Activated CD4-positive, alpha-beta memory T cell treated with anti-CD3 and anti-CD28 coated beads, Interleukin-2, amount 10 ng/mL, durations not matched to agents 7 days and 5 days (primary cell): ENCODE data around the gene WDR81. TPM values are rescaled to one million over a fixed set of nuclear protein-coding genes. Genes with fewer than 3 reads are reported as not detected.

Experiments
- CTCF ChIA-PET: fragments of 350-600 bp; sonication (Branson Sonifier 250); formaldehyde crosslinking; loops from one replicate; lab custom pipeline; 2021; ENCODE audit warnings: antibody characterized with exemption, inconsistent platforms; lab: Charles Lee
- POLR2A ChIA-PET: fragments of 350-600 bp; sonication (Branson Sonifier 250); formaldehyde crosslinking; loops from one replicate; lab custom pipeline; 2021; ENCODE audit warnings: antibody characterized with exemption; lab: Charles Lee
- DNase-seq: peaks from one replicate; pipeline ENCODE4 v3.0.0-alpha.2; 2020
- H3K27ac Mint-ChIP-seq: one replicate; pipeline ENCODE4 v1.8.0; 2021; ENCODE audit warnings: mild to moderate bottlenecking, mixed read lengths
- H3K27me3 Mint-ChIP-seq: one replicate; pipeline ENCODE4 v1.8.0; 2021; ENCODE audit warnings: mixed read lengths
- H3K36me3 Mint-ChIP-seq: one replicate; pipeline ENCODE4 v1.8.0; 2021; ENCODE audit warnings: low read depth, mixed read lengths
- H3K4me1 Mint-ChIP-seq: one replicate; pipeline ENCODE4 v1.8.0; 2021; ENCODE audit warnings: mixed read lengths
- H3K4me3 Mint-ChIP-seq: one replicate; pipeline ENCODE4 v1.8.0; 2021; ENCODE audit warnings: mild to moderate bottlenecking, mixed read lengths
- H3K9me3 Mint-ChIP-seq: one replicate; pipeline ENCODE4 v1.8.0; 2021; ENCODE audit warnings: mixed read lengths
- total RNA-seq, 2 experiments: library from RNA; stranded (reverse); gene quantifications; one replicate each; pipeline ENCODE4 v1.2.3, GENCODE V29; 2021

Gene WDR81
- total RNA-seq, 2 experiments from 2014 or later, result 33.3 to 35.1 TPM

- CTCF ChIA-PET, result no interaction called here
- POLR2A ChIA-PET, result interaction anchor here (5.5 kb wide), 1 partner anchor 12 kb away, joined by 56 read pairs; no protein-coding TSS in a partner anchor
- Mint-ChIP-seq H3K36me3 (peaks cover 16% of the 10 kb centered on the region), H3K4me1 (peaks cover 41% of the 10 kb centered on the region), H3K27me3 (no peaks in the 10 kb centered on the region), H3K4me3 (no peak overlapping the region), H3K27ac (no peak overlapping the region), H3K9me3 (no peaks in the 10 kb centered on the region)
- DNase-seq, result no peak
Measured at GRCh38 chr17:1726626-1727257, 2.2 kb downstream of the WDR81 start.

GRCh38 chr17:1727258-1727789 lies 2.8 kb downstream of the WDR81 start:
- Mint-ChIP-seq H3K4me1 (peaks cover 37% of the 10 kb centered on the region), H3K36me3 (peaks cover 16% of the 10 kb centered on the region), H3K4me3 (no peak overlapping the region), H3K9me3 (no peaks in the 10 kb centered on the region), H3K27me3 (no peaks in the 10 kb centered on the region), H3K27ac (no peak overlapping the region)
- CTCF ChIA-PET, result no interaction called here
- DNase-seq, result no peak
- POLR2A ChIA-PET, result interaction anchor here (5.5 kb wide), 1 partner anchor 12 kb away, joined by 56 read pairs; no protein-coding TSS in a partner anchor

- Mint-ChIP-seq H3K9me3 (no peaks in the 10 kb centered on the region), H3K27me3 (no peaks in the 10 kb centered on the region), H3K4me1 (peaks cover 29% of the 10 kb centered on the region), H3K4me3 (no peak overlapping the region), H3K27ac (no peak overlapping the region), H3K36me3 (peaks cover 16% of the 10 kb centered on the region)
- ChIA-PET POLR2A (interaction anchor here (1.2 to 5.5 kb wide), 3 partner anchors 10 to 13 kb away, joined by 3 to 56 read pairs (median 11); no protein-coding TSS in a partner anchor), CTCF (no interaction called here)
- DNase-seq, result no peak
Measured at GRCh38 chr17:1727876-1728630, 3.5 kb downstream of the WDR81 start.

- H3K9me3 Mint-ChIP-seq, result no peaks in the 10 kb centered on the region
- H3K27ac Mint-ChIP-seq, result peak overlapping the region; percentile 44
- no peaks in the 10 kb centered on the region for H3K27me3 Mint-ChIP-seq
- peaks cover 20% of the 10 kb centered on the region for H3K36me3 Mint-ChIP-seq
- POLR2A ChIA-PET, result interaction anchor here (2.6 kb wide), 1 partner anchor 13 kb away, joined by 11 read pairs; no protein-coding TSS in a partner anchor
- no peak for DNase-seq
- no peak overlapping the region for H3K4me3 Mint-ChIP-seq
- H3K4me1 Mint-ChIP-seq, result peaks cover 21% of the 10 kb centered on the region
- CTCF ChIA-PET, result interaction anchor here (0.7 kb wide), 1 partner anchor 94 kb away, joined by 3 read pairs; no protein-coding TSS in a partner anchor
Measured at GRCh38 chr17:1729966-1730325, 5.4 kb downstream of the WDR81 start.

- H3K4me1 Mint-ChIP-seq, result peaks cover 16% of the 10 kb centered on the region
- H3K27me3 Mint-ChIP-seq, result no peaks in the 10 kb centered on the region
- ChIA-PET POLR2A (interaction anchor here (2.6 kb wide), 1 partner anchor 14 kb away, joined by 11 read pairs; no protein-coding TSS in a partner anchor), CTCF (no interaction called here)
- H3K36me3 Mint-ChIP-seq, result peaks cover 20% of the 10 kb centered on the region
- DNase-seq, result no peak
- H3K27ac Mint-ChIP-seq, result no peak overlapping the region
- no peaks in the 10 kb centered on the region for H3K9me3 Mint-ChIP-seq
- H3K4me3 Mint-ChIP-seq, result no peak overlapping the region
Measured at GRCh38 chr17:1730326-1731193, 6.1 kb downstream of the WDR81 start.

- Mint-ChIP-seq H3K36me3 (peaks cover 20% of the 10 kb centered on the region), H3K4me3 (no peak overlapping the region), H3K27me3 (no peaks in the 10 kb centered on the region), H3K27ac (no peak overlapping the region), H3K9me3 (no peaks in the 10 kb centered on the region), H3K4me1 (peaks cover 13% of the 10 kb centered on the region)
- ChIA-PET CTCF (no interaction called here), POLR2A (interaction anchor here (1.0 to 3.1 kb wide), 2 partner anchors 14 to 98 kb away, joined by 3 to 11 read pairs; partner anchors contain the start of genes RPA1 and SMYD4)
- no peak for DNase-seq
Measured at GRCh38 chr17:1731194-1731506, 6.6 kb downstream of the WDR81 start.

GRCh38 chr17:1732241-1732832 lies 7.8 kb downstream of the WDR81 start:
- ChIA-PET CTCF (no interaction called here), POLR2A (interaction anchor here (1.0 to 3.1 kb wide), 2 partner anchors 16 to 97 kb away, joined by 3 to 11 read pairs; partner anchors contain the start of genes RPA1 and SMYD4)
- Mint-ChIP-seq H3K36me3 (peaks cover 23% of the 10 kb centered on the region), H3K4me1 (peaks cover 18% of the 10 kb centered on the region), H3K27me3 (no peaks in the 10 kb centered on the region), H3K9me3 (no peaks in the 10 kb centered on the region), H3K27ac (no peak overlapping the region), H3K4me3 (no peak overlapping the region)
- DNase-seq, result no peak

GRCh38 chr17:1732833-1733321 lies 8.4 kb downstream of the WDR81 start:
- H3K27ac Mint-ChIP-seq, result no peak overlapping the region
- no peak overlapping the region for H3K4me3 Mint-ChIP-seq
- H3K36me3 Mint-ChIP-seq, result peaks cover 27% of the 10 kb centered on the region
- H3K4me1 Mint-ChIP-seq, result peaks cover 18% of the 10 kb centered on the region
- DNase-seq, result no peak
- no peaks in the 10 kb centered on the region for H3K27me3 Mint-ChIP-seq
- H3K9me3 Mint-ChIP-seq, result no peaks in the 10 kb centered on the region
- CTCF ChIA-PET, result no interaction called here
- POLR2A ChIA-PET, result interaction anchor here (3.1 kb wide), 1 partner anchor 16 kb away, joined by 11 read pairs; no protein-coding TSS in a partner anchor

- Mint-ChIP-seq H3K27me3 (no peaks in the 10 kb centered on the region), H3K27ac (no peak overlapping the region), H3K4me1 (peaks cover 13% of the 10 kb centered on the region), H3K4me3 (no peak overlapping the region), H3K9me3 (no peaks in the 10 kb centered on the region), H3K36me3 (peaks cover 23% of the 10 kb centered on the region)
- ChIA-PET CTCF (no interaction called here), POLR2A (interaction anchor here (0.6 to 3.1 kb wide), 2 partner anchors 17 to 233 kb away, joined by 3 to 11 read pairs; no protein-coding TSS in a partner anchor)
- no peak for DNase-seq
Measured at GRCh38 chr17:1733759-1734158, 9.3 kb downstream of the WDR81 start.

- CTCF ChIA-PET, result no interaction called here
- H3K4me1 Mint-ChIP-seq, result peaks cover 6% of the 10 kb centered on the region
- peaks cover 15% of the 10 kb centered on the region for H3K36me3 Mint-ChIP-seq
- H3K27ac Mint-ChIP-seq, result no peak overlapping the region
- no peaks in the 10 kb centered on the region for H3K9me3 Mint-ChIP-seq
- no peak overlapping the region for H3K4me3 Mint-ChIP-seq
- DNase-seq, result no peak
- no peaks in the 10 kb centered on the region for H3K27me3 Mint-ChIP-seq
- POLR2A ChIA-PET, result no interaction called here
Measured at GRCh38 chr17:1735418-1735817, 10.9 kb downstream of the WDR81 start.

- peaks cover 15% of the 10 kb centered on the region for H3K36me3 Mint-ChIP-seq
- POLR2A ChIA-PET, result interaction anchor here (0.8 to 1.2 kb wide), 2 partner anchors 11 to 20 kb away, joined by 3 to 4 read pairs; no protein-coding TSS in a partner anchor
- H3K27ac Mint-ChIP-seq, result no peak overlapping the region
- CTCF ChIA-PET, result interaction anchor here (0.6 kb wide), 1 partner anchor 171 kb away, joined by 3 read pairs; no protein-coding TSS in a partner anchor
- H3K27me3 Mint-ChIP-seq, result no peaks in the 10 kb centered on the region
- no peaks in the 10 kb centered on the region for H3K9me3 Mint-ChIP-seq
- H3K4me1 Mint-ChIP-seq, result peaks cover 6% of the 10 kb centered on the region
- DNase-seq, result no peak
- H3K4me3 Mint-ChIP-seq, result no peak overlapping the region
Measured at GRCh38 chr17:1735834-1736347, 11.4 kb downstream of the WDR81 start.
